Stomach (tissue), 4 donors: Measurements from ENCODE around the gene UCHL5.

Experiments used
- CTCF ChIP-seq, 7 experiments: fragments of 450-650 bp in 4 of 7; fragments of 200-600 bp in 3 of 7; sonication (generic) in 3 of 7; IDR thresholded peaks; one replicate each; pipeline ENCODE4 v1.5.1; 2016 to 2019; ENCODE audit warnings: antibody characterized with exemption in 7 of 7, control low read depth in 2 of 7, mild to moderate bottlenecking in 1 of 7
- EP300 ChIP-seq: sonication (generic); formaldehyde crosslinking; IDR thresholded peaks from one replicate; pipeline ENCODE4 v1.6.1; 2017; ENCODE audit warnings: antibody characterized with exemption
- POLR2A ChIP-seq, 4 donors: fragments of 450-650 bp; IDR thresholded peaks; one replicate each; pipeline ENCODE4 v1.6.1; 2016; ENCODE audit warnings: antibody characterized with exemption in 4 of 4, control low read depth in 2 of 4, mild to moderate bottlenecking in 1 of 4, moderate library complexity in 1 of 4
- POLR2AphosphoS5 ChIP-seq, 3 donors: sonication (generic); formaldehyde crosslinking; IDR thresholded peaks; one replicate each; pipeline ENCODE4 v1.6.1; 2016; ENCODE audit warnings: antibody characterized with exemption in 3 of 3

- no peak for TF ChIP-seq POLR2A (IDR thresholded peaks at IDR 0.05)
- no peak for TF ChIP-seq CTCF (IDR thresholded peaks at IDR 0.05)
- TF ChIP-seq POLR2AphosphoS5 (IDR thresholded peaks at IDR 0.05): no peak
- no peak for TF ChIP-seq EP300
Observed at GRCh38 chr1:193014400-193014799, 44.8 kb downstream of the UCHL5 start.
